ENCODE measurements around the gene SNORC. TPM values are rescaled to one million over a fixed set of nuclear protein-coding genes. Genes with fewer than 3 reads are reported as not detected.

SNORC gene
- total RNA-seq, 2 experiments from 2014 or later: 1.5 to 2.4 TPM

- H3K27ac Mint-ChIP-seq: no peak overlapping the region
- H3K36me3 Mint-ChIP-seq: no peaks in the 10 kb centered on the region
- no peak for DNase-seq
- no peaks in the 10 kb centered on the region for H3K9me3 Mint-ChIP-seq
- no peaks in the 10 kb centered on the region for H3K4me1 Mint-ChIP-seq
- no peaks in the 10 kb centered on the region for H3K27me3 Mint-ChIP-seq
- H3K4me3 Mint-ChIP-seq: no peak overlapping the region
Measured at GRCh38 chr2:232884001-232884421, 13.9 kb downstream of the SNORC start.

DNA sequence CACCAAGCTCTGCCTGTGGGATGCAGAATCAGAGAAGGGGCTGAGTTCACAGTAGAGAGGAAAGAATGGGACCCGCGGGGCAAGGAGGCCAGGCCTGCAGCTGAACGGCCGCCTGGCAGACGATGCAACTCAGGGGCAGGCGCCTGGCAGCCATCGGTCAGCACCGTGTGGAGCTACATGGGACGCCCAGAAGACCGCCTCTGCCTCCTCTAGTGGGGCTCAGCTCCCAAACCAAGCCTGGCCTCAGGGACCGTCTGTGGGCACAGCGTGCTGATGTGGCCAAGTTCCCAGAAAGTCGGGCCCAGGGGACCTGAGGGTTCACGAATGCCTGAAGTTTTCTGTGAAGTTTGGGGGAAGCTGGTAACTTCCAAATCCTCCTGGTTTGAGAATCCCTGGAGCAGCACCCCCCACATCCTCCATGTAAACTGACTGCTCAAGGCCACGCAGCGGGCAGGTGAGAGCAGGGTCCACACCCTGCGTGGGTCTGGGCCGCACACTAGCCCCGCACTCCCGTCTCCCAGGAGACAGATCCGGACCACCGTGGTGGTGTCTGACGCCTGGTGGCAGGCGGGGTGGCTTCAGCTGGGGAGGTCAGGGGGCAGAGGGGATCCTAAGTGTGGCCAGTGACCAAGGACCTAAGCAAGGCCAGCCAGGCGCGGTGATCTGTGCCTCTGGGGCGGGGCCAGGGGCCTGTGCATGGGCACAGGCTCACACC lies 14.6 kb downstream of the SNORC start:
- H3K27me3 Mint-ChIP-seq: no peaks in the 10 kb centered on the region
- H3K4me1 Mint-ChIP-seq: no peaks in the 10 kb centered on the region
- no peaks in the 10 kb centered on the region for H3K9me3 Mint-ChIP-seq
- H3K36me3 Mint-ChIP-seq: no peaks in the 10 kb centered on the region
- H3K4me3 Mint-ChIP-seq: no peak overlapping the region
- no peak for DNase-seq
- no peak overlapping the region for H3K27ac Mint-ChIP-seq

- H3K27me3 Mint-ChIP-seq: peaks cover 3% of the 10 kb centered on the region
- no peak overlapping the region for H3K4me3 Mint-ChIP-seq
- no peaks in the 10 kb centered on the region for H3K36me3 Mint-ChIP-seq
- H3K9me3 Mint-ChIP-seq: no peaks in the 10 kb centered on the region
- no peak overlapping the region for H3K27ac Mint-ChIP-seq
- no peak for DNase-seq
- H3K4me1 Mint-ChIP-seq: no peaks in the 10 kb centered on the region
Measured at GRCh38 chr2:232885264-232885961, 15.3 kb downstream of the SNORC start.

- no peaks in the 10 kb centered on the region for H3K9me3 Mint-ChIP-seq
- no peaks in the 10 kb centered on the region for H3K4me1 Mint-ChIP-seq
- no peak for DNase-seq
- H3K4me3 Mint-ChIP-seq: no peak overlapping the region
- H3K36me3 Mint-ChIP-seq: no peaks in the 10 kb centered on the region
- H3K27ac Mint-ChIP-seq: no peak overlapping the region
- H3K27me3 Mint-ChIP-seq: peaks cover 9% of the 10 kb centered on the region
Measured at GRCh38 chr2:232886176-232886575, 16.1 kb downstream of the SNORC start.

- Mint-ChIP-seq H3K27ac (no peak overlapping the region), H3K4me3 (no peak overlapping the region), H3K9me3 (no peaks in the 10 kb centered on the region), H3K27me3 (peaks cover 9% of the 10 kb centered on the region), H3K4me1 (no peaks in the 10 kb centered on the region), H3K36me3 (no peaks in the 10 kb centered on the region)
- no peak for DNase-seq
Measured at GRCh38 chr2:232886632-232887031, 16.6 kb downstream of the SNORC start.

- Mint-ChIP-seq H3K27ac (no peak overlapping the region), H3K27me3 (peaks cover 9% of the 10 kb centered on the region)
- no peak for DNase-seq
Measured at GRCh38 chr2:232887171-232887850, 17.2 kb downstream of the SNORC start.

DNA sequence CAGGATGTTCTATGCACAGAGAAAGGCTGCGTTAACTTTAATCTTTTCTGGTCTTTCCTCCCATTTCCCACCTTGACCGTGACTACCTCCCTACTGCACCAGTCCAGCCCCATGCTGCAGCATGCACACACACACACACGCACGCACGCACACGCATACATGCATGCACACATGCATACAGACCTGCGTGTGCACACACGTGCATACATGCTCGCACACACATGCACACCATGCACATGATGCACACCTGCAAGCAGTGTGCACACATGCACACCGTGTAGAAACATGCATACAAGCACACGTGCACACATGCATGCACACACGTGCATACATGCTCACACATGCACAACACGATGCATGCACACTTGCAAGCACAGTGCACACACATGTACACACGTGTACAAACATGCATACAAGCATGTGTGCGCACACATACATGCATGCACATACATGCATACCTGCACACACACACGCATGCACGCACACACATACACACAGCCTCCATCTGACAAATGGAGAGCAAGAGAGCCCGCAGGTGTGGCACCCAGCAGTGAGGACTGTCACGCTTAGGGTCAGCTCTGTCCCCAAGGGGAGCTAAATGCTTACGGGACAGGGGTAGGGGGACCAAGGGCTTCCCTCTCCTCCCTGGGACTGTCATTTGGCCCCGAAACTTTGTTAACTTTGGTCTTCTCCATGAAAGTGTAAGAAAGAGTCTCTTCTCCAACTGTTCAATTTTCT lies 18.2 kb downstream of the SNORC start:
- Mint-ChIP-seq H3K9me3 (no peaks in the 10 kb centered on the region), H3K36me3 (no peaks in the 10 kb centered on the region), H3K27me3 (peaks cover 9% of the 10 kb centered on the region), H3K27ac (no peak overlapping the region), H3K4me1 (no peaks in the 10 kb centered on the region), H3K4me3 (no peak overlapping the region)
- no peak for DNase-seq

More at GRCh38 chr2:232887171-232887850, 17.2 kb downstream of the SNORC start:
- no peak overlapping the region for H3K4me3 Mint-ChIP-seq
- H3K9me3 Mint-ChIP-seq: no peaks in the 10 kb centered on the region
- no peaks in the 10 kb centered on the region for H3K4me1 Mint-ChIP-seq
- no peaks in the 10 kb centered on the region for H3K36me3 Mint-ChIP-seq

GRCh38 chr2:232888839-232889529 lies 18.9 kb downstream of the SNORC start:
- H3K4me1 Mint-ChIP-seq: no peaks in the 10 kb centered on the region
- H3K36me3 Mint-ChIP-seq: no peaks in the 10 kb centered on the region
- no peak for DNase-seq
- H3K27ac Mint-ChIP-seq: no peak overlapping the region
- no peak overlapping the region for H3K4me3 Mint-ChIP-seq
- H3K27me3 Mint-ChIP-seq: peaks cover 9% of the 10 kb centered on the region
- no peaks in the 10 kb centered on the region for H3K9me3 Mint-ChIP-seq

DNA sequence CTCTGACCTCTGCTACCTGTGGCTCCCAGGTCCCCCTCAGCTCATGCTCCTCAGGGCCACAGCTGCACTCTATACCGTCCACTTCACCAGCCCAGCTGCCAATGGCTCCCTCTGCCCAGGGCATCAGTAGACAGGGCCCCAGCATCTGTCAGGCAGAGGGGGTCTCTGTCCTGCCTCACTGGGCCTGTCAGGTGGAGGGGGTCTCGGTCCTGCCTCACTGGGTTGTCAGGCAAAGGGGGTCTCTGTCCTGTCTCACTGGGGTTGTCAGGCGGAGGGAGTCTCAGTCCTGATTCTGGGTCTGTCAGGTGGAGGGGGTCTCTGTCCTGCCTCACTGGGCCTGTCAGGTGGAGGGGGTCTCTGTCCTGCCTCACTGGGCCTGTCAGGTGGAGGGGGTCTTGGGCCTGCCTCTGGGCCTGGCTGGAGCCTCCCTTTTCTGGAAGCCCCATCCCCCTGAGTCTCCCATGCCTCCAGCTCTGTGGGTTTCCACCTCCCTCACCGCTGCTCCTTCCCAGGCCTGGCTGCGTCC lies 19.9 kb downstream of the SNORC start:
- no peak for DNase-seq
- H3K9me3 Mint-ChIP-seq: no peaks in the 10 kb centered on the region
- no peaks in the 10 kb centered on the region for H3K4me1 Mint-ChIP-seq
- peaks cover 9% of the 10 kb centered on the region for H3K27me3 Mint-ChIP-seq
- no peaks in the 10 kb centered on the region for H3K36me3 Mint-ChIP-seq
- no peak overlapping the region for H3K27ac Mint-ChIP-seq
- no peak overlapping the region for H3K4me3 Mint-ChIP-seq

DNA sequence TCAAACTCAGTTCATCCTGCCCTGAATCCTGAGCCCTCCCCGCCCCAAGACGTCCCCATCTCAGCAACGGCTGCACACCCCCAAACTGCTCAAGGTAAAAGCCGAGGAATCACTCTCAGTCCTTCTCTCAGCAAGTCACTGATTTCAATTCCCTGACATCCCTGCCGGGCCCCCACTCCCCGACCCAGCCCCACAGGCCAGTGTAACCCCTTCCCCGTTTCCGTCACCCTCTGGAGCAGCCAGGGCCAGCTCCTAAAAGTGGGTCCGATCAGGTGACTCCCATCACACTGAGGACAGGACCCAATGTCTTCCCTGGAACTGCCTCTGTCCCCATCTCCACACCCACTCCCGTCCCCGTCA lies 20.5 kb downstream of the SNORC start:
- H3K27ac Mint-ChIP-seq: no peak overlapping the region
- no peaks in the 10 kb centered on the region for H3K36me3 Mint-ChIP-seq

GRCh38 chr2:232890896-232891601 lies 21.0 kb downstream of the SNORC start:
- no peaks in the 10 kb centered on the region for H3K9me3 Mint-ChIP-seq
- no peak overlapping the region for H3K4me3 Mint-ChIP-seq
- DNase-seq: no peak
- no peaks in the 10 kb centered on the region for H3K36me3 Mint-ChIP-seq
- H3K27me3 Mint-ChIP-seq: peaks cover 9% of the 10 kb centered on the region
- H3K27ac Mint-ChIP-seq: no peak overlapping the region
- H3K4me1 Mint-ChIP-seq: no peaks in the 10 kb centered on the region

More for the DNA sequence above, 20.5 kb downstream of the SNORC start:
- no peak for DNase-seq
- Mint-ChIP-seq H3K4me1 (no peaks in the 10 kb centered on the region), H3K4me3 (no peak overlapping the region), H3K9me3 (no peaks in the 10 kb centered on the region), H3K27me3 (peaks cover 9% of the 10 kb centered on the region)

DNA sequence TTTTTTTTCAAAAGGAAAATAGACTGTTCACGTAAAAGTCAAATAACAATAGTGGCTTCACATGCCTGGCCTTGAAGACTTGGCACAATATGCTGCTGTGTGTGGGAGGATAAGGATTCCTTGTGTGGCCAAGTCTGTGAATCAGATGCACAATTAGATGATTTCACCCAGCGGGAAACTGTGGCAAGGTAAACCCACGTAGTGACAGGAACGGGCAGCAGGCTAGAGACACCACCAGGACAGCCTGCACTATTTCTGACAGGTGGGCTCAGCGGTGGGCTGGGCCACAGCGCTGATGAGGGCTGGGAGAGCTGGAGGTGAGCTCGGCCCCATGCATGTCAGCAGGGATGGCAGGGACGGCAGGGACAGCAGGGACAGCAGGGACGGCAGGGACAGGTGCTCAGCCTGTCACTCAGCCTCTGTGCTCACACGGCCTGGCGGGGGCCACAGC lies 21.6 kb downstream of the SNORC start:
- Mint-ChIP-seq H3K4me1 (no peaks in the 10 kb centered on the region), H3K4me3 (no peak overlapping the region), H3K27ac (no peak overlapping the region), H3K9me3 (no peaks in the 10 kb centered on the region), H3K27me3 (peaks cover 9% of the 10 kb centered on the region), H3K36me3 (no peaks in the 10 kb centered on the region)
- no peak for DNase-seq

GRCh38 chr2:232892221-232892620 lies 22.2 kb downstream of the SNORC start:
- H3K27me3 Mint-ChIP-seq: peaks cover 9% of the 10 kb centered on the region

GRCh38 chr2:232892843-232893242 lies 22.8 kb downstream of the SNORC start:
- DNase-seq: no peak
- H3K4me1 Mint-ChIP-seq: no peaks in the 10 kb centered on the region

More at GRCh38 chr2:232892221-232892620, 22.2 kb downstream of the SNORC start:
- H3K27ac Mint-ChIP-seq: no peak overlapping the region
- H3K4me3 Mint-ChIP-seq: no peak overlapping the region
- no peak for DNase-seq
- no peaks in the 10 kb centered on the region for H3K9me3 Mint-ChIP-seq
- H3K4me1 Mint-ChIP-seq: no peaks in the 10 kb centered on the region
- no peaks in the 10 kb centered on the region for H3K36me3 Mint-ChIP-seq

More at GRCh38 chr2:232892843-232893242, 22.8 kb downstream of the SNORC start:
- Mint-ChIP-seq H3K27me3 (peaks cover 9% of the 10 kb centered on the region), H3K4me3 (no peak overlapping the region), H3K27ac (no peak overlapping the region), H3K9me3 (no peaks in the 10 kb centered on the region), H3K36me3 (no peaks in the 10 kb centered on the region)
